Measurements from ENCODE around the gene OAS3.
A peak's percentile ranks its signal among the peaks of the same experiment; 100 is the strongest.

OAS3 gene

GRCh38 chr12:112995008-112995407 is 56.7 kb downstream of the OAS3 start:
- Histone ChIP-seq H3K9me3 (ENCODE audit: control insufficient read depth, insufficient read depth, low read length) (peaks cover 3% of the 10 kb centered on the region; the same call in 1 of the 2 replicates), H3K4me3 (ENCODE audit: low read length) (no peak overlapping the region), H3K27ac (ENCODE audit: low read depth, low read length) (no peak overlapping the region), H3K4me1 (ENCODE audit: control insufficient read depth, low read length) (peaks cover 40% of the 10 kb centered on the region), H3K79me2 (ENCODE audit: control insufficient read depth, low read length) (no peaks in the 10 kb centered on the region), H3K4me2 (ENCODE audit: low read length) (no peak overlapping the region), H3F3A (ENCODE audit: control insufficient read depth, insufficient read depth) (peaks cover 5% of the 10 kb centered on the region), H4K20me1 (ENCODE audit: control insufficient read depth, insufficient read depth, low read depth, low read length) (no peaks in the 10 kb centered on the region), H3K9me2 (replicated peaks; ENCODE audit: control insufficient read depth, low read length) (no peaks in the 10 kb centered on the region), H3K27me3 (ENCODE audit: control insufficient read depth, low read length) (no peaks in the 10 kb centered on the region), H3K36me3 (ENCODE audit: control insufficient read depth, low read length) (peaks cover 17% of the 10 kb centered on the region)
- no peak for TF ChIP-seq EZH2phosphoT487 (IDR thresholded peaks at IDR 0.05; ENCODE audit: borderline replicate concordance, low read length)
- TF ChIP-seq CTCF (IDR thresholded peaks at IDR 0.05; ENCODE audit: low read depth, low read length, poor library complexity, severe bottlenecking), result no peak

GRCh38 chr12:112996501-112996900 is 58.2 kb downstream of the OAS3 start:
- H4K20me1 ChIP-seq (ENCODE audit: control insufficient read depth, insufficient read depth, low read depth, low read length), result no peaks in the 10 kb centered on the region
- peaks cover 50% of the 10 kb centered on the region for H3K4me1 ChIP-seq (ENCODE audit: control insufficient read depth, low read length)
- no peak overlapping the region for H3K4me3 ChIP-seq (ENCODE audit: low read length)
- peaks cover 3% of the 10 kb centered on the region; the same call in 1 of the 2 replicates for H3K9me3 ChIP-seq (ENCODE audit: control insufficient read depth, insufficient read depth, low read length)
- peaks cover 5% of the 10 kb centered on the region for H3F3A ChIP-seq (ENCODE audit: control insufficient read depth, insufficient read depth)
- H3K9me2 ChIP-seq (replicated peaks; ENCODE audit: control insufficient read depth, low read length), result no peaks in the 10 kb centered on the region
- H3K79me2 ChIP-seq (ENCODE audit: control insufficient read depth, low read length), result no peaks in the 10 kb centered on the region
- no peak overlapping the region for H3K27ac ChIP-seq (ENCODE audit: low read depth, low read length)
- no peaks in the 10 kb centered on the region for H3K27me3 ChIP-seq (ENCODE audit: control insufficient read depth, low read length)
- peaks cover 17% of the 10 kb centered on the region for H3K36me3 ChIP-seq (ENCODE audit: control insufficient read depth, low read length)
- no peak for TF ChIP-seq CTCF (IDR thresholded peaks at IDR 0.05; ENCODE audit: low read depth, low read length, poor library complexity, severe bottlenecking)
- no peak for TF ChIP-seq EZH2phosphoT487 (IDR thresholded peaks at IDR 0.05; ENCODE audit: borderline replicate concordance, low read length)
- H3K4me2 ChIP-seq (ENCODE audit: low read length), result no peak overlapping the region

- TF ChIP-seq EZH2phosphoT487 (IDR thresholded peaks at IDR 0.05; ENCODE audit: borderline replicate concordance, low read length), result no peak
- no peak for TF ChIP-seq CTCF (IDR thresholded peaks at IDR 0.05; ENCODE audit: low read depth, low read length, poor library complexity, severe bottlenecking)
- Histone ChIP-seq H3K36me3 (ENCODE audit: control insufficient read depth, low read length) (peaks cover 17% of the 10 kb centered on the region), H3K27ac (ENCODE audit: low read depth, low read length) (peak overlapping the region; percentile 84)
These were observed 59.2 kb downstream of the OAS3 start for GRCh38 chr12:112997506-112997905.

More at GRCh38 chr12:112997506-112997905, 59.2 kb downstream of the OAS3 start:
- Histone ChIP-seq H3K4me3 (ENCODE audit: low read length) (peak overlapping the region; percentile 54), H3K9me3 (ENCODE audit: control insufficient read depth, insufficient read depth, low read length) (peaks cover 2% of the 10 kb centered on the region; the same call in 1 of the 2 replicates), H3K4me1 (ENCODE audit: control insufficient read depth, low read length) (peaks cover 50% of the 10 kb centered on the region), H3K4me2 (ENCODE audit: low read length) (peak overlapping the region; percentile 60), H3F3A (ENCODE audit: control insufficient read depth, insufficient read depth) (peaks cover 5% of the 10 kb centered on the region), H3K27me3 (ENCODE audit: control insufficient read depth, low read length) (no peaks in the 10 kb centered on the region), H3K9me2 (replicated peaks; ENCODE audit: control insufficient read depth, low read length) (no peaks in the 10 kb centered on the region), H4K20me1 (ENCODE audit: control insufficient read depth, insufficient read depth, low read depth, low read length) (no peaks in the 10 kb centered on the region), H3K79me2 (ENCODE audit: control insufficient read depth, low read length) (no peaks in the 10 kb centered on the region)

Measured in DOHH2 (cell line).